ENCODE data around the gene RAD51D. TPM values are rescaled to one million over a fixed set of nuclear protein-coding genes. Genes with fewer than 3 reads are reported as not detected.

Gene RAD51D
- total RNA-seq, 3 donors from 2014 or later: 9.1 to 14.4 (median 11.6) TPM

- DNase-seq (no peak), ATAC-seq (peak; percentile 12)
- Histone ChIP-seq H3K36me3 (ENCODE audit: low read depth) (no peaks in the 10 kb centered on the region), H3K4me1 (ENCODE audit: low read depth) (peaks cover 49% of the 10 kb centered on the region), H3K4me3 (no peak overlapping the region), H3K9me3 (no peaks in the 10 kb centered on the region)
- intact Hi-C loops (cut with DNase I, micrococcal nuclease): no loop called here
- TF ChIP-seq CTCF (IDR thresholded peaks at IDR 0.05): no peak
Measured at GRCh38 chr17:35084987-35085386, 34.7 kb downstream of the RAD51D start.

- Histone ChIP-seq H3K4me1 (ENCODE audit: low read depth) (peaks cover 59% of the 10 kb centered on the region), H3K36me3 (ENCODE audit: low read depth) (no peaks in the 10 kb centered on the region), H3K9me3 (no peaks in the 10 kb centered on the region), H3K4me3 (no peak overlapping the region)
- DNase-seq (no peak), ATAC-seq (no peak)
- no peak for TF ChIP-seq CTCF (IDR thresholded peaks at IDR 0.05)
- intact Hi-C loops (cut with DNase I, micrococcal nuclease): no loop called here
Measured at GRCh38 chr17:35083071-35083470, 36.6 kb downstream of the RAD51D start.

- H3K9me3 ChIP-seq: no peaks in the 10 kb centered on the region
- no peaks in the 10 kb centered on the region for H3K36me3 ChIP-seq (ENCODE audit: low read depth)
- DNase-seq: no peak
- no peak overlapping the region for H3K4me3 ChIP-seq
- no peak for ATAC-seq
- no peak for TF ChIP-seq CTCF (IDR thresholded peaks at IDR 0.05)
- peaks cover 66% of the 10 kb centered on the region for H3K4me1 ChIP-seq (ENCODE audit: low read depth)
- intact Hi-C loops (cut with DNase I, micrococcal nuclease): no loop called here
Measured at GRCh38 chr17:35082073-35082657, 37.5 kb downstream of the RAD51D start.

- no peaks in the 10 kb centered on the region for H3K9me3 ChIP-seq
- ATAC-seq (no peak), DNase-seq (no peak)
- peaks cover 61% of the 10 kb centered on the region for H3K4me1 ChIP-seq (ENCODE audit: low read depth)
- intact Hi-C loops (cut with DNase I, micrococcal nuclease): no loop called here
- TF ChIP-seq CTCF (IDR thresholded peaks at IDR 0.05): no peak
- H3K4me3 ChIP-seq: no peak overlapping the region
- H3K36me3 ChIP-seq (ENCODE audit: low read depth): no peaks in the 10 kb centered on the region
Measured at GRCh38 chr17:35081638-35082037, 38.0 kb downstream of the RAD51D start.

- Histone ChIP-seq H3K4me1 (ENCODE audit: low read depth) (peaks cover 52% of the 10 kb centered on the region), H3K4me3 (no peak overlapping the region), H3K36me3 (ENCODE audit: low read depth) (no peaks in the 10 kb centered on the region), H3K9me3 (no peaks in the 10 kb centered on the region)
- ATAC-seq: no peak
- TF ChIP-seq CTCF (IDR thresholded peaks at IDR 0.05): no peak
- intact Hi-C loops (cut with DNase I, micrococcal nuclease): no loop called here
- DNase-seq: no peak
Measured at GRCh38 chr17:35080536-35080935, 39.1 kb downstream of the RAD51D start.
